HUES6 (cell line): ENCODE results near the gene GPR149.

ENCODE experiments used
- H3K27ac ChIP-seq: 2 replicates; pipeline ENCODE4 v1.7.0; 2013; ENCODE audit warnings: low read depth, mild to moderate bottlenecking, low read length, inconsistent platforms
- H3K27me3 ChIP-seq: 2 replicates; pipeline ENCODE4 v1.6.1; 2013; ENCODE audit warnings: low read length; ENCODE audit not compliant: control insufficient read depth, insufficient read depth
- H3K36me3 ChIP-seq: 2 replicates; pipeline ENCODE4 v1.6.1; 2013; ENCODE audit warnings: low read length; ENCODE audit not compliant: control insufficient read depth, insufficient read depth
- H3K4me1 ChIP-seq: 2 replicates; pipeline ENCODE4 v1.6.1; 2013; ENCODE audit warnings: low read length; ENCODE audit not compliant: control insufficient read depth, insufficient read depth
- H3K4me3 ChIP-seq: 2 replicates; pipeline ENCODE4 v1.5.1; 2013; ENCODE audit warnings: low read depth, low read length
- H3K9ac ChIP-seq: one replicate; pipeline ENCODE4 v1.6.1; 2013; ENCODE audit warnings: mild to moderate bottlenecking, low read length
- H3K9me3 ChIP-seq: 2 replicates; pipeline ENCODE4 v1.6.1; 2013; ENCODE audit warnings: low read depth, low read length; ENCODE audit not compliant: control insufficient read depth, insufficient read depth

GPR149 gene

GRCh38 chr3:154421083-154421482, 8.9 kb downstream of the GPR149 start:
- H3K9me3 ChIP-seq: no peaks in the 10 kb centered on the region
- H3K27ac ChIP-seq: no peak overlapping the region
- no peaks in the 10 kb centered on the region for H3K4me1 ChIP-seq
- H3K36me3 ChIP-seq: no peaks in the 10 kb centered on the region
- no peak overlapping the region for H3K9ac ChIP-seq
- H3K4me3 ChIP-seq: no peak overlapping the region
- no peaks in the 10 kb centered on the region for H3K27me3 ChIP-seq

- Histone ChIP-seq H3K27ac (peak overlapping the region; percentile 23; the same call in 1 of the 2 replicates), H3K4me1 (peaks cover 10% of the 10 kb centered on the region), H3K9ac (no peak overlapping the region), H3K4me3 (no peak overlapping the region), H3K9me3 (no peaks in the 10 kb centered on the region), H3K36me3 (no peaks in the 10 kb centered on the region), H3K27me3 (no peaks in the 10 kb centered on the region)
Observed at GRCh38 chr3:154398084-154398967, 31.7 kb downstream of the GPR149 start.

- no peaks in the 10 kb centered on the region for H3K9me3 ChIP-seq
Observed at GRCh38 chr3:154389861-154390260, 40.1 kb downstream of the GPR149 start.

DNA sequence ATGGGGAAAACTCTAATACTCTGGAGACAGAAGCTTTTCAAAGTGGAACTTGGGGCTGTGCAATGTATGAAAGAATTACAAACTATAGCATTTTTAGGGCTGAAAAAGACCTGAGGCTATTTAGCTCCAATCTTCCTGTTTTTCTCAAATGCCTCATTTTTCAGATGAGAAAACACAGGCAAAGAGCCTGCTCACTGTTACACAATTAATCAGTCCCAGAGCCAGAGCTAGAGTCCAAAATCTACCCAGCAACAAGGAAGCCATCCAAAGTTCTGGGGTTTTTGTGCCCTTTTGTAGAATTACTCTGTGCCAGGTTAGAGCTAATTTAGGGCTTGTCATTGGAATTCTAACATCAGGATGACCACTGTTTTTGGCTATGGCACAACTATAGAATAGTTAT, 45.5 kb downstream of the GPR149 start:
- Histone ChIP-seq H3K9me3 (no peaks in the 10 kb centered on the region), H3K27ac (no peak overlapping the region), H3K27me3 (no peaks in the 10 kb centered on the region), H3K9ac (no peak overlapping the region), H3K4me3 (no peak overlapping the region), H3K36me3 (no peaks in the 10 kb centered on the region), H3K4me1 (peaks cover 6% of the 10 kb centered on the region; the same call in 1 of the 2 replicates)

More at GRCh38 chr3:154389861-154390260, 40.1 kb downstream of the GPR149 start:
- H3K9ac ChIP-seq: no peak overlapping the region
- peaks cover 6% of the 10 kb centered on the region; the same call in 1 of the 2 replicates for H3K4me1 ChIP-seq
- H3K4me3 ChIP-seq: no peak overlapping the region
- H3K27ac ChIP-seq: no peak overlapping the region
- H3K27me3 ChIP-seq: no peaks in the 10 kb centered on the region
- no peaks in the 10 kb centered on the region for H3K36me3 ChIP-seq

- no peaks in the 10 kb centered on the region for H3K4me1 ChIP-seq
- H3K9me3 ChIP-seq: no peaks in the 10 kb centered on the region
- no peak overlapping the region for H3K27ac ChIP-seq
- no peaks in the 10 kb centered on the region for H3K27me3 ChIP-seq
- H3K9ac ChIP-seq: no peak overlapping the region
- H3K36me3 ChIP-seq: no peaks in the 10 kb centered on the region
- no peak overlapping the region for H3K4me3 ChIP-seq
Observed at GRCh38 chr3:154378311-154378710, 51.7 kb downstream of the GPR149 start.

DNA sequence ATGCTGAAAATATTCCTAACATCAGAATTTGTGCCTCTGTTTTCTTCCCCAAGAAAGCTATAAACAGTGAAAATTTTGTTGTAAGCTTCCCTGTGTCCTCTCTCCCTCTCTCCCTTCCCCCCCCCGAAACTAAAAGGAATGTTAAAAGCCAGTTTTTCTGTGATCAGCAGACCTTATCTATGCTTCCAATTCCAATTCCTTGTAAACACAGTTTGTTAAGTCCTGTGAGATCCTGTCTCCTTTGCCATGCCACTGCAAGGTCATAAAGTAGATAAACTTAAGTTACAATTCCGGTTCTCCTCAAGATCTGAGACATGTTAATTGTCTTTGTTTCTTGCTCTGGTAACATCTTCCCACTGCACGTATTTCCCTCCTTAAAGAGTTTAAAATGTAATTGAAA, 62.8 kb downstream of the GPR149 start:
- no peaks in the 10 kb centered on the region for H3K27me3 ChIP-seq
- no peaks in the 10 kb centered on the region for H3K4me1 ChIP-seq
- H3K4me3 ChIP-seq: no peak overlapping the region
- H3K27ac ChIP-seq: peak overlapping the region; percentile 19; the same call in 1 of the 2 replicates
- no peak overlapping the region for H3K9ac ChIP-seq
- no peaks in the 10 kb centered on the region for H3K36me3 ChIP-seq
- peaks cover 11% of the 10 kb centered on the region for H3K9me3 ChIP-seq

DNA sequence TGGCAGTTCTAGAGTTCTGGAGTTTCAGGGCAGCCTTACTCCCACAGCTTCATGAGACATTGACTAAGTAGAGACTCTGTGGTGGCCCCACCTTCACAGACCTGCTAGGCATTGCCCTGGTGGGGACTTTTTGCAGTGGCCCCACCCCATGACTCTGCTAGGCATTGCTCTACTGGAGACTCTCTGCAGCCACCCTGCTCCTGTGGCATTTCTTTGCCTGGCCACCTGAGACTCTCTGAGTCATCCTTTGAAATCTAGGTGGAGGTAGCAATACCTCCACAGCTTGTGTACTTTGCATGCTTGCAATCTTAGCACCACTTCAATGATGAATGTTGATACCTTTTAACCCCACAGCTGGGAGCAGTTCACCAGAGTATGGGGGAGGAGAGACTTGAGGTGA, 65.1 kb downstream of the GPR149 start:
- Histone ChIP-seq H3K9me3 (peaks cover 11% of the 10 kb centered on the region), H3K9ac (no peak overlapping the region), H3K4me3 (no peak overlapping the region), H3K4me1 (no peaks in the 10 kb centered on the region), H3K27ac (no peak overlapping the region), H3K36me3 (no peaks in the 10 kb centered on the region), H3K27me3 (no peaks in the 10 kb centered on the region)

GRCh38 chr3:154361099-154361498, 68.9 kb downstream of the GPR149 start:
- H3K9ac ChIP-seq: no peak overlapping the region

DNA sequence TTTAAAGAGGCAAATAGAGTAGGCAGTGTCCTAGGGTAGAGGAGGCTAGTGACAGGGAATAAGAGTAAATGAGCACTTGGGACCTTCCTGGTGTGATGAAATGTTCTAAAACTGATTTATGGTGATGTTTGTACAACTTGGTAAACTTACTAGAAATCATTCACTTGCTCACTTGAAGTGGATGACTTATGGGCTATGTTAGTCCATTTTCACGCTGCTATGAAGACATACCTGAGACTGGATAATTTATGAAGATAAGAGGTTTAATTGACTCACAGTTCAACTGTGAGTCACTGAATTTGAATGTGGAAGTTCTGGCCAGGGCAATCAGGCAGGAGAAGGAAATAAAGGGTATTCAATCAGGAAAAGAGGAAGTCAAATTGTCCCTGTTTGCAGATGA, 74.0 kb downstream of the GPR149 start:
- Histone ChIP-seq H3K4me1 (no peaks in the 10 kb centered on the region), H3K27ac (no peak overlapping the region), H3K36me3 (no peaks in the 10 kb centered on the region), H3K4me3 (no peak overlapping the region), H3K9me3 (no peaks in the 10 kb centered on the region), H3K9ac (no peak overlapping the region), H3K27me3 (no peaks in the 10 kb centered on the region)

More at GRCh38 chr3:154361099-154361498, 68.9 kb downstream of the GPR149 start:
- no peak overlapping the region for H3K27ac ChIP-seq
- no peaks in the 10 kb centered on the region for H3K27me3 ChIP-seq
- H3K9me3 ChIP-seq: peaks cover 11% of the 10 kb centered on the region
- no peaks in the 10 kb centered on the region for H3K4me1 ChIP-seq
- H3K36me3 ChIP-seq: no peaks in the 10 kb centered on the region
- no peak overlapping the region for H3K4me3 ChIP-seq

GRCh38 chr3:154349223-154349622, 80.8 kb downstream of the GPR149 start:
- Histone ChIP-seq H3K27ac (no peak overlapping the region), H3K4me3 (no peak overlapping the region), H3K36me3 (no peaks in the 10 kb centered on the region), H3K4me1 (peaks cover 3% of the 10 kb centered on the region; the same call in 1 of the 2 replicates), H3K27me3 (no peaks in the 10 kb centered on the region), H3K9ac (no peak overlapping the region), H3K9me3 (no peaks in the 10 kb centered on the region)

DNA sequence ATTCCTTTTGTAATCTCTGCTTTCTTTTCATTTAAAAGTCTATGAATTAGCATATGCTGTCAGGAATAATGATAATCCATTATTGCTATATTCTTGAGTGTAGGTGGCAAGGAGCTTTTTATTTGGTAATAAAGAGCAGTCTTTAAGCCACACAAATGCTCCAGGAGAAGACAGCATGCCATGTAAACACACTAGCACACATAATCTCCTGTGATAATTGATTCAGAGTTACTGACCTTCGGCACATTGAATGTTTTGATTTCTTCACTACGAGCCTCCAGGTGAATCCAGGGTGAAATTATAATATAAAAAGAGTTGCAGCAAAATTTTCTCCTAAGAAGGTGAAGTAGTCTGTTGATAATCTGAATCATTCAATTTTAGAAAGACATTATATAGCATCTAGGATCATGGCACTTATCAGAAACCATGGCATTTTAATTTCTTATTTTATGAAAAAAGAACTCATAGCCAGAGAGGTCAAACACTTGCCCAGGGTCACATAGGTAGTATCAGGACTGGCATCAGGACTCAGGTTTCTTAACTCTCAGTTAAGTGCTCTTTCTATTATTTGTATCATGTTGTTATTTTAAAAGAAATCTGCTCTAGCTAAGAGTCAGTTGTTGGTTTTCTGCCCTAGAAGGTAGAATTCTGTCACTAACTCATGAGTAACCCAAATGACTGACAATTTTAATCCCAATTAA, 84.4 kb downstream of the GPR149 start:
- H3K9me3 ChIP-seq: no peaks in the 10 kb centered on the region
- no peak overlapping the region for H3K27ac ChIP-seq
- no peak overlapping the region for H3K4me3 ChIP-seq
- no peaks in the 10 kb centered on the region for H3K27me3 ChIP-seq
- H3K36me3 ChIP-seq: no peaks in the 10 kb centered on the region
- H3K9ac ChIP-seq: no peak overlapping the region
- H3K4me1 ChIP-seq: peaks cover 3% of the 10 kb centered on the region; the same call in 1 of the 2 replicates
